Naive thymus-derived CD4-positive, alpha-beta T cell (primary cell): ENCODE data around the gene RAE1. TPM values are rescaled to one million over a fixed set of nuclear protein-coding genes. Genes with fewer than 3 reads are reported as not detected.

Source experiments
- ATAC-seq: fragments of 150-1000 bp; cut with Tn5 transposase; 2 replicates; pipeline ENCODE4 v1.10.0; 2021; ENCODE audit warnings: mild to moderate bottlenecking, moderate library complexity
- CTCF ChIA-PET: fragments of 350-600 bp; sonication (Branson Sonifier 250); formaldehyde crosslinking; loops from one replicate; lab custom pipeline; 2021; ENCODE audit warnings: antibody characterized with exemption; lab: Charles Lee
- POLR2A ChIA-PET: fragments of 350-600 bp; sonication (Branson Sonifier 250); formaldehyde crosslinking; loops from one replicate; lab custom pipeline; 2021; ENCODE audit warnings: antibody characterized with exemption, inconsistent platforms; lab: Charles Lee
- DNase-seq, 9 donors: peaks; one replicate each; pipeline versions ENCODE4 v3.0.0 to v3.0.0-alpha.2; 2020 to 2022; ENCODE audit warnings: mixed read lengths in 1 of 9
- H3K27ac ChIP-seq: one replicate; pipeline ENCODE4 v1.7.0; 2013; ENCODE audit warnings: mild to moderate bottlenecking, low read depth, low read length, moderate library complexity
- H3K27me3 ChIP-seq, 2 donors: one replicate each; pipeline ENCODE4 v1.7.0; 2013; ENCODE audit warnings: low read length in 2 of 2, mild to moderate bottlenecking in 2 of 2, moderate library complexity in 2 of 2; ENCODE audit not compliant: control insufficient read depth in 2 of 2, insufficient read depth in 2 of 2
- H3K36me3 ChIP-seq, 3 experiments: 1 replicate in 2 of 3; 2 replicates in 1 of 3; pipeline ENCODE4 v1.7.0; 2013; ENCODE audit warnings: low read length in 3 of 3, mild to moderate bottlenecking in 3 of 3, moderate library complexity in 1 of 3; ENCODE audit not compliant: insufficient read depth in 3 of 3, control insufficient read depth in 2 of 3
- H3K4me1 ChIP-seq, 2 donors: one replicate each; pipeline ENCODE4 v1.7.0; 2013; ENCODE audit warnings: low read length in 2 of 2, mild to moderate bottlenecking in 2 of 2, moderate library complexity in 1 of 2; ENCODE audit not compliant: control insufficient read depth in 2 of 2, insufficient read depth in 2 of 2
- H3K4me3 ChIP-seq: 2 replicates; pipeline ENCODE4 v1.7.0; 2013; ENCODE audit warnings: mild to moderate bottlenecking, low read length
- H3K9me3 ChIP-seq, 3 experiments: 1 replicate in 2 of 3; 2 replicates in 1 of 3; pipeline ENCODE4 v1.7.0; 2013; ENCODE audit warnings: low read length in 3 of 3; ENCODE audit not compliant: control insufficient read depth in 2 of 3
- H3K27ac Mint-ChIP-seq, 9 donors: one replicate each; pipeline ENCODE4 v1.8.0; 2020 to 2022; ENCODE audit warnings: mixed read lengths in 9 of 9, mild to moderate bottlenecking in 8 of 9, moderate library complexity in 5 of 9, inconsistent platforms in 2 of 9
- H3K27me3 Mint-ChIP-seq, 5 donors: one replicate each; pipeline ENCODE4 v1.8.0; 2021 to 2022; ENCODE audit warnings: mixed read lengths in 5 of 5, mild to moderate bottlenecking in 1 of 5
- H3K36me3 Mint-ChIP-seq, 5 donors: one replicate each; pipeline ENCODE4 v1.8.0; 2020 to 2022; ENCODE audit warnings: mixed read lengths in 5 of 5, mild to moderate bottlenecking in 3 of 5, inconsistent platforms in 1 of 5
- H3K4me1 Mint-ChIP-seq, 7 donors: one replicate each; pipeline ENCODE4 v1.8.0; 2020 to 2022; ENCODE audit warnings: mixed read lengths in 7 of 7, mild to moderate bottlenecking in 3 of 7, inconsistent platforms in 1 of 7
- H3K4me3 Mint-ChIP-seq, 10 donors: one replicate each; pipeline ENCODE4 v1.8.0; 2020 to 2022; ENCODE audit warnings: mild to moderate bottlenecking in 10 of 10, mixed read lengths in 10 of 10, moderate library complexity in 6 of 10, inconsistent platforms in 2 of 10
- H3K9me3 Mint-ChIP-seq, 11 donors: one replicate each; pipeline ENCODE4 v1.8.0; 2020 to 2022; ENCODE audit warnings: mixed read lengths in 11 of 11, mild to moderate bottlenecking in 4 of 11, inconsistent platforms in 1 of 11, moderate library complexity in 1 of 11
- intact Hi-C, 2 donors: fragments of 100-400 bp; cut with micrococcal nuclease; formaldehyde crosslinking; loops; one replicate each; pipeline ENCODE4 v1.15.1; 2023
- polyA plus RNA-seq, 2 donors: library from polyadenylated mRNA; unstranded; fragments of 300-500 nt; fragmentation: Illumina TruSeq; gene quantifications; one replicate each; pipeline ENCODE4 v1.2.3, GENCODE V29; 2021
- total RNA-seq, 6 experiments: library from RNA in 5 of 6; stranded (reverse) in 5 of 6; gene quantifications; 1 replicate in 5 of 6; 2 replicates in 1 of 6; pipeline ENCODE4 v1.2.3 and lab custom pipeline; 2021 to 2026

The RAE1 gene
- total and polyA plus RNA-seq, 7 experiments from 2014 or later = 31.0 to 65.1 (median 40.4) TPM

- intact Hi-C loops = no loop called here
- H3K27me3 Mint-ChIP-seq = peaks cover 0 to 13% (median 0%) of the 10 kb centered on the region in 5 donors
- no peaks in the 10 kb centered on the region for H3K36me3 Mint-ChIP-seq
- no peaks in the 10 kb centered on the region for H3K9me3 ChIP-seq
- H3K27ac Mint-ChIP-seq = peak overlapping the region in 2 of 9 donors; percentile 47 to 54
- no peak for ATAC-seq
- H3K27ac ChIP-seq = no peak overlapping the region
- H3K4me3 ChIP-seq = no peak overlapping the region
- H3K4me3 Mint-ChIP-seq = no peak overlapping the region
- peaks cover 0 to 5% of the 10 kb centered on the region in 2 donors for H3K4me1 ChIP-seq
- H3K36me3 ChIP-seq = no peaks in the 10 kb centered on the region
- CTCF ChIA-PET = no interaction called here
- DNase-seq = no peak
- POLR2A ChIA-PET = no interaction called here
- H3K9me3 Mint-ChIP-seq = peaks cover 0 to 2% (median 0%) of the 10 kb centered on the region in 11 donors
- peaks cover 16 to 50% (median 35%) of the 10 kb centered on the region in 7 donors for H3K4me1 Mint-ChIP-seq
- no peaks in the 10 kb centered on the region for H3K27me3 ChIP-seq
Observed at GRCh38 chr20:57421253-57422220, 70.5 kb downstream of the RAE1 start.

DNA sequence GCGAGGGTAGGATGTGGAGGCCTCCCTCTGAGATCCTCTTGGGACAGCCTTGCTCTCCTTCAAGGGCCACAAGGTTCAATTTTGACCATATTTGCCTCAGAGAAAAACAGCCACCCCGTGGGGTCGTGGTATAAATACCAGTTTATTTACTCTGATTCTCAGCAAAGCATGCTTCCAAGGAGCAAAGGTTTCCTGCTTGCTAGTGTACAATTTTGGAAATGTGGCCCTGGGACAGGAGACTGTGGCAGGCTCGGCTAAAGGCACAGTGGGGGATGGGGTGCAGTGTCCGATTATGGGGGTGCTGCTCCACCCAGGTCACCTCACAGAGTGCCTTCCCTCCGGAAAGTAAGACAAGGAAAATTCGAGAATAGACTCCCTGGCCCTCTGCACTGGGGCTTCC is 71.2 kb downstream of the RAE1 start:
- Histone ChIP-seq H3K4me1 (peaks cover 0 to 10% of the 10 kb centered on the region in 2 donors), H3K27me3 (no peaks in the 10 kb centered on the region), H3K4me3 (no peak overlapping the region), H3K36me3 (no peaks in the 10 kb centered on the region), H3K27ac (no peak overlapping the region), H3K9me3 (no peaks in the 10 kb centered on the region)
- ChIA-PET POLR2A (no interaction called here), CTCF (no interaction called here)
- intact Hi-C loops = no loop called here
- no peaks in the 10 kb centered on the region for H3K36me3 Mint-ChIP-seq
- H3K27ac Mint-ChIP-seq = peak overlapping the region in 1 of 9 donors; percentile 54
- peaks cover 22 to 51% (median 42%) of the 10 kb centered on the region in 7 donors for H3K4me1 Mint-ChIP-seq
- H3K4me3 Mint-ChIP-seq = no peak overlapping the region
- ATAC-seq = no peak
- DNase-seq = no peak
- no peaks in the 10 kb centered on the region for H3K9me3 Mint-ChIP-seq
- peaks cover 0 to 8% (median 0%) of the 10 kb centered on the region in 5 donors for H3K27me3 Mint-ChIP-seq

DNA sequence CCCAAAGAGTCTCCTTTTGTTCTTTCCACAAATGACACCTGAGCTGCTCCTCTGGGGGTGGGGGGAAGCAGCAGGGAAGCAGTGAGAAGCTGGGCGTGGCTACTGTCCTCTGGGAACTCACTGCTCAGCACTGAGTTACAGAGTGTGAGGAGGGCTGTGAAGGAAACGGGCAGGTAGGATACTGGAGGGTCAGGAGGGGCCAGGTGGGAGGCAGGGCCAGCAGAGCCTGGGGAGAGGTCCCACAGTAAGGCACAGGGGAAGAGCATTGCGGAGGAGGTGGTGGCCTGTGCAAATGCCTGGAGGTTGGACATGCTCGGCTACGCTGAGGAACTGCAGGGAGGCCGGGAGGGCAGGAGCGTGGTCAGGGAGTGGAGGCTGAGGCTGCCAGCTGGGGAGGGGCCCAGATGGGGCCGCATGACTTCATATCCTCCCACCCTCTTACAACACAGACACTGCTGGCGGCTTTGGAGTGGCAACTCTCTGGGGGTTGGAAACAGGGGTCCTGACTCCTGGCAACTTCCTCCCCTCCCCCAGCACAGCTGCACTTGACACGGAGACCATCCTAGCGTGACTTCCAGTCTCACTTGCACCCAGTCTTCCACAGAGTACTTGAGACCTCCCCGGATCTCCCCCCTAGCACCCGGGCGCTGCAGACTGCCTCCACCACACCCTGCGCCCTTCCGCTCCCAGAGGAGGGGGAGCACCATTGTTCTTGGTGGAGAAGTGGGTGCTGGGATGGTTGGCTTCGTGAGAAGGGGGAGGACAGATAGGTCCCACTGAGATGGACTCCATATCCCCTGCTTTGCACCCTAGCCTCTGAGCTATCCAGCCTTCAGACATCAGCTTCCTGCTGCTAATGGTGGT is 74.3 kb downstream of the RAE1 start:
- H3K4me3 Mint-ChIP-seq = peak overlapping the region in 4 of 10 donors; percentile 17 to 75 (median 34)
- peak; percentile 36 for ATAC-seq
- POLR2A ChIA-PET = interaction anchor here (0.9 to 1.6 kb wide), 4 partner anchors 8 to 30 kb away, joined by 3 to 7 read pairs (median 3); no protein-coding TSS in a partner anchor

GRCh38 chr20:57426271-57426689 is 75.2 kb downstream of the RAE1 start:
- no peak for ATAC-seq
- Histone ChIP-seq H3K4me1 (peaks cover 0 to 20% of the 10 kb centered on the region in 2 donors), H3K4me3 (no peak overlapping the region), H3K36me3 (no peaks in the 10 kb centered on the region), H3K9me3 (no peaks in the 10 kb centered on the region), H3K27me3 (no peaks in the 10 kb centered on the region), H3K27ac (no peak overlapping the region)
- ChIA-PET POLR2A (interaction anchor here (0.9 kb wide), 1 partner anchor 28 kb away, joined by 3 read pairs; no protein-coding TSS in a partner anchor), CTCF (interaction anchor here (1.2 to 1.4 kb wide), 2 partner anchors 10 to 26 kb away, joined by 3 to 4 read pairs; no protein-coding TSS in a partner anchor)
- Mint-ChIP-seq H3K27ac (peak overlapping the region in 1 of 9 donors; percentile 47), H3K27me3 (peaks cover 0 to 7% (median 0%) of the 10 kb centered on the region in 5 donors), H3K36me3 (peaks cover 0 to 4% (median 0%) of the 10 kb centered on the region in 5 donors), H3K4me3 (peak overlapping the region in 2 of 10 donors; percentile 4 to 47), H3K4me1 (peaks cover 30 to 61% (median 53%) of the 10 kb centered on the region in 7 donors), H3K9me3 (peaks cover 0 to 2% (median 0%) of the 10 kb centered on the region in 11 donors)
- intact Hi-C loops = no loop called here
- DNase-seq = no peak

More for the DNA sequence above, 74.3 kb downstream of the RAE1 start:
- no peak for DNase-seq
- Mint-ChIP-seq H3K4me1 (peaks cover 24 to 54% (median 47%) of the 10 kb centered on the region in 7 donors), H3K27me3 (peaks cover 0 to 7% (median 0%) of the 10 kb centered on the region in 5 donors), H3K36me3 (peaks cover 0 to 4% (median 0%) of the 10 kb centered on the region in 5 donors), H3K9me3 (peaks cover 0 to 2% (median 0%) of the 10 kb centered on the region in 11 donors), H3K27ac (peak overlapping the region in 6 of 9 donors; percentile 42 to 82 (median 65))
- H3K4me3 ChIP-seq = no peak overlapping the region
- no peaks in the 10 kb centered on the region for H3K27me3 ChIP-seq
- H3K36me3 ChIP-seq = no peaks in the 10 kb centered on the region
- intact Hi-C loops = no loop called here
- no peak overlapping the region for H3K27ac ChIP-seq
- no peaks in the 10 kb centered on the region for H3K9me3 ChIP-seq
- peaks cover 0 to 18% of the 10 kb centered on the region in 2 donors for H3K4me1 ChIP-seq
- CTCF ChIA-PET = interaction anchor here (1.2 to 1.4 kb wide), 2 partner anchors 11 to 25 kb away, joined by 3 to 4 read pairs; no protein-coding TSS in a partner anchor

DNA sequence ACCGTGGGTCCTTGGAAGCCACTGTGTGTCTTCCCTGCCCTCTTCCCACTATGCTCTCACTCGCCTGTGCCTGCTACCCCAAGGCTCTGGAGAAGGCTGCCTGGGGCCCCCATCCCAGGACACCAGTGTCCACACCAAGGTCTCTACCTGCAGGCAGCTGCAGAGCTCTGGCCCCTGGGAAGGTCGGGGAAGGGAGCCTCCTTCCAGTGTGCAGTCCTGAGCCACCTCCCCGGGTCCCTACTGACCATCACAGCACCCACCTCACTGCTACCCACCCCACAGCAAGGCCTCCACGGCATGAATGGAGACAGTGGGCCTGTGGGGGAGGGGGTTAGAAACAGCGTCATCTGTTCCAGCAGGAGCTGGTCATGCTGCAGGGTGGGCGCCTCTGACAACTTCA is 75.8 kb downstream of the RAE1 start:
- H3K27me3 ChIP-seq = no peaks in the 10 kb centered on the region
- no peaks in the 10 kb centered on the region for H3K36me3 ChIP-seq
- Mint-ChIP-seq H3K9me3 (peaks cover 0 to 2% (median 0%) of the 10 kb centered on the region in 11 donors), H3K27ac (peak overlapping the region in 2 of 9 donors; percentile 20 to 47), H3K4me3 (no peak overlapping the region), H3K36me3 (peaks cover 0 to 4% (median 0%) of the 10 kb centered on the region in 5 donors), H3K27me3 (peaks cover 0 to 5% (median 0%) of the 10 kb centered on the region in 5 donors), H3K4me1 (peaks cover 34 to 67% (median 58%) of the 10 kb centered on the region in 7 donors)
- H3K9me3 ChIP-seq = no peaks in the 10 kb centered on the region
- intact Hi-C loops = no loop called here
- no peak overlapping the region for H3K4me3 ChIP-seq
- no peak overlapping the region for H3K27ac ChIP-seq
- ChIA-PET CTCF (interaction anchor here (1.2 kb wide), 1 partner anchor 27 kb away, joined by 3 read pairs; no protein-coding TSS in a partner anchor), POLR2A (interaction anchor here (0.9 to 1.3 kb wide), 2 partner anchors 29 to 30 kb away, joined by 3 to 4 read pairs; no protein-coding TSS in a partner anchor)
- H3K4me1 ChIP-seq = peaks cover 5 to 26% of the 10 kb centered on the region in 2 donors
- no peak for ATAC-seq
- no peak for DNase-seq
